ENCODE measurements around the gene CNOT4. TPM values are rescaled to one million over a fixed set of nuclear protein-coding genes. Genes with fewer than 3 reads are reported as not detected.

The CNOT4 gene
- total and polyA plus RNA-seq, 10 of the 15 experiments (the other 5 are each of a cell fraction or from before 2014, with no cell fraction given): 9.4 to 29.6 (median 16.6) TPM

DNA sequence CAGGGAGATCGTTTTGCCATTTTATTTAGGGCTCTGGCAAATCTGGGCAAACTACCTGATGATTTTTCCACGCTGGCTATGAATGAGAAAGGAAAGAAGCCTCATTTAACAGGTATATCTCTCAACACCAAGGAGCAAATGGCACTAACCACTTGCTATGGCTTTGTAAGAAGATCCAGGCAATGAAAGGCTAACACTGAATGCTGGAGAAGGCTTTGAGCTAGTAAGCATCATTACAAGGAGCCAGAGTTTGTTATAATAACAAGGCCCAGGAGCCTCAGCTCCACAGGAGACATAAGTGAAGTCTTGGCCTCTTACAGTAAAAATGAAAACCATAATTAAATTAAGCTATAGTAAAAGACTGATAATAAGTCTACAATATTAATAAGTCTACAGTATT is 123.1 kb downstream of the CNOT4 start (continued):
- TF ChIP-seq CBFB (IDR thresholded peaks at IDR 0.05; ENCODE audit: low read depth): no peak
- TF ChIP-seq, protein P1, sequence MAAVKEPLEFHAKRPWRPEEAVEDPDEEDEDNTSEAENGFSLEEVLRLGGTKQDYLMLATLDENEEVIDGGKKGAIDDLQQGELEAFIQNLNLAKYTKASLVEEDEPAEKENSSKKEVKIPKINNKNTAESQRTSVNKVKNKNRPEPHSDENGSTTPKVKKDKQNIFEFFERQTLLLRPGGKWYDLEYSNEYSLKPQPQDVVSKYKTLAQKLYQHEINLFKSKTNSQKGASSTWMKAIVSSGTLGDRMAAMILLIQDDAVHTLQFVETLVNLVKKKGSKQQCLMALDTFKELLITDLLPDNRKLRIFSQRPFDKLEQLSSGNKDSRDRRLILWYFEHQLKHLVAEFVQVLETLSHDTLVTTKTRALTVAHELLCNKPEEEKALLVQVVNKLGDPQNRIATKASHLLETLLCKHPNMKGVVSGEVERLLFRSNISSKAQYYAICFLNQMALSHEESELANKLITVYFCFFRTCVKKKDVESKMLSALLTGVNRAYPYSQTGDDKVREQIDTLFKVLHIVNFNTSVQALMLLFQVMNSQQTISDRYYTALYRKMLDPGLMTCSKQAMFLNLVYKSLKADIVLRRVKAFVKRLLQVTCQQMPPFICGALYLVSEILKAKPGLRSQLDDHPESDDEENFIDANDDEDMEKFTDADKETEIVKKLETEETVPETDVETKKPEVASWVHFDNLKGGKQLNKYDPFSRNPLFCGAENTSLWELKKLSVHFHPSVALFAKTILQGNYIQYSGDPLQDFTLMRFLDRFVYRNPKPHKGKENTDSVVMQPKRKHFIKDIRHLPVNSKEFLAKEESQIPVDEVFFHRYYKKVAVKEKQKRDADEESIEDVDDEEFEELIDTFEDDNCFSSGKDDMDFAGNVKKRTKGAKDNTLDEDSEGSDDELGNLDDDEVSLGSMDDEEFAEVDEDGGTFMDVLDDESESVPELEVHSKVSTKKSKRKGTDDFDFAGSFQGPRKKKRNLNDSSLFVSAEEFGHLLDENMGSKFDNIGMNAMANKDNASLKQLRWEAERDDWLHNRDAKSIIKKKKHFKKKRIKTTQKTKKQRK (IDR thresholded peaks at IDR 0.05; ENCODE audit: low read depth, low read length): no peak

DNA sequence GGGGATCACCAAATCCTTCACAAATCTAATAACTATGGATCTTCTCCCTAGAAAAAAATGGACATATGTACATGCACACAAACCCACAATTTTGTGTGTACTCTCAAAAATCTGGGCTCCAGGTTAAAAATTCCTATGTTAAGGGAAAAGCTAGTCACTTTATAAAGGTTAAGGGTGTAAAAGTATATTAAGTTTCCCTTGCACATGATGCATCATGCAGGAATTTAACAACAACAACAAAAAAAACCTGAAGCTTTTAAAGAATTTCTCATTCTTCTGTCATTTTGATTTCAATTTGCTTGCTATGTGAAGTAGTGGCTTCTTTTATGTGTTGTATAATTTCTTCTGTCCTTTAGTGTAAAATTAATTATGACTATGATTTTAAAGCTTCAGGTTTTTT is 123.7 kb downstream of the CNOT4 start:
- no peak for ATAC-seq
- H3K79me2 ChIP-seq (ENCODE audit: control insufficient read depth, insufficient read depth, low read length): no peaks in the 10 kb centered on the region
- H3K9me3 ChIP-seq (replicated peaks; ENCODE audit: control insufficient read depth, insufficient read depth, low read length): no peaks in the 10 kb centered on the region
- no peak overlapping the region for H3K27ac ChIP-seq (ENCODE audit: control insufficient read depth, insufficient read depth)
- H3K36me3 ChIP-seq (ENCODE audit: control insufficient read depth in 2 of 2, insufficient read depth in 2 of 2, low read length in 1 of 2): peaks cover 0 to 3% of the 10 kb centered on the region in 2 experiments; a peak in 1 of 4 replicates
- H3K4me1 ChIP-seq (ENCODE audit: control insufficient read depth, insufficient read depth, low read length): no peaks in the 10 kb centered on the region; the same call in 1 of the 2 replicates
- no peak for DNase-seq (ENCODE audit: low read depth, low spot score)
- BruUV-seq (replicated peaks): no TSS peak
- in situ Hi-C loops (cut with MboI) (no loop called here), intact Hi-C loops (cut with micrococcal nuclease; ENCODE audit: unreplicated experiment) (no loop called here)
- no peak overlapping the region for H2AFZ ChIP-seq (ENCODE audit: control insufficient read depth, low read depth, low read length)
- SMC1A ChIA-PET (ENCODE audit: uncharacterized antibody, unreplicated experiment): interaction anchor here (0.6 kb wide), 1 partner anchor 33 kb away, joined by 3 read pairs; no protein-coding TSS in a partner anchor
- no peak overlapping the region for H3K4me3 ChIP-seq
- CTCF ChIA-PET: interaction anchor here (2.1 to 2.3 kb wide), 2 partner anchors 10 to 259 kb away, joined by 4 to 9 read pairs; no protein-coding TSS in a partner anchor
- H3K9ac ChIP-seq (ENCODE audit: control insufficient read depth, insufficient read depth, low read length): no peak overlapping the region
- RAD21 ChIA-PET (ENCODE audit: unreplicated experiment): no interaction called here
- no peaks in the 10 kb centered on the region for H4K20me1 ChIP-seq (ENCODE audit: control insufficient read depth, insufficient read depth)
- FAIRE-seq: no peak
- H3K27me3 ChIP-seq (replicated peaks in 1 of 2; ENCODE audit: control insufficient read depth in 2 of 2, insufficient read depth in 2 of 2, low read length in 1 of 2): no peaks in the 10 kb centered on the region
- H3K4me2 ChIP-seq (ENCODE audit: control insufficient read depth, insufficient read depth): no peak overlapping the region
- POLR2A ChIA-PET: interaction anchor here (0.6 kb wide), 2 partner anchors 20 to 141 kb away, joined by 3 read pairs; no protein-coding TSS in a partner anchor
- TF ChIP-seq RBBP5 (conservative IDR thresholded peaks at IDR 0.05): no peak
- TF ChIP-seq ZBTB40 (IDR thresholded peaks at IDR 0.05; ENCODE audit: borderline replicate concordance): no peak
- TF ChIP-seq MEF2B (IDR thresholded peaks at IDR 0.05; ENCODE audit: partially characterized antibody, poor library complexity, severe bottlenecking): no peak
- no peak for TF ChIP-seq EGR1 (IDR thresholded peaks at IDR 0.05; ENCODE audit: borderline replicate concordance in 1 of 2, low read depth in 2 of 2, low read length in 2 of 2)
- TF ChIP-seq, protein P2, sequence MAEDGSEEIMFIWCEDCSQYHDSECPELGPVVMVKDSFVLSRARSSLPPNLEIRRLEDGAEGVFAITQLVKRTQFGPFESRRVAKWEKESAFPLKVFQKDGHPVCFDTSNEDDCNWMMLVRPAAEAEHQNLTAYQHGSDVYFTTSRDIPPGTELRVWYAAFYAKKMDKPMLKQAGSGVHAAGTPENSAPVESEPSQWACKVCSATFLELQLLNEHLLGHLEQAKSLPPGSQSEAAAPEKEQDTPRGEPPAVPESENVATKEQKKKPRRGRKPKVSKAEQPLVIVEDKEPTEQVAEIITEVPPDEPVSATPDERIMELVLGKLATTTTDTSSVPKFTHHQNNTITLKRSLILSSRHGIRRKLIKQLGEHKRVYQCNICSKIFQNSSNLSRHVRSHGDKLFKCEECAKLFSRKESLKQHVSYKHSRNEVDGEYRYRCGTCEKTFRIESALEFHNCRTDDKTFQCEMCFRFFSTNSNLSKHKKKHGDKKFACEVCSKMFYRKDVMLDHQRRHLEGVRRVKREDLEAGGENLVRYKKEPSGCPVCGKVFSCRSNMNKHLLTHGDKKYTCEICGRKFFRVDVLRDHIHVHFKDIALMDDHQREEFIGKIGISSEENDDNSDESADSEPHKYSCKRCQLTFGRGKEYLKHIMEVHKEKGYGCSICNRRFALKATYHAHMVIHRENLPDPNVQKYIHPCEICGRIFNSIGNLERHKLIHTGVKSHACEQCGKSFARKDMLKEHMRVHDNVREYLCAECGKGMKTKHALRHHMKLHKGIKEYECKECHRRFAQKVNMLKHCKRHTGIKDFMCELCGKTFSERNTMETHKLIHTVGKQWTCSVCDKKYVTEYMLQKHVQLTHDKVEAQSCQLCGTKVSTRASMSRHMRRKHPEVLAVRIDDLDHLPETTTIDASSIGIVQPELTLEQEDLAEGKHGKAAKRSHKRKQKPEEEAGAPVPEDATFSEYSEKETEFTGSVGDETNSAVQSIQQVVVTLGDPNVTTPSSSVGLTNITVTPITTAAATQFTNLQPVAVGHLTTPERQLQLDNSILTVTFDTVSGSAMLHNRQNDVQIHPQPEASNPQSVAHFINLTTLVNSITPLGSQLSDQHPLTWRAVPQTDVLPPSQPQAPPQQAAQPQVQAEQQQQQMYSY (CRISPR knock-in tag; IDR thresholded peaks at IDR 0.05): no peak
- TF ChIP-seq KDM1A (IDR thresholded peaks at IDR 0.05; ENCODE audit: borderline replicate concordance): no peak
- no peak for TF ChIP-seq SMARCA5 (IDR thresholded peaks at IDR 0.05)
- TF ChIP-seq, protein P3, sequence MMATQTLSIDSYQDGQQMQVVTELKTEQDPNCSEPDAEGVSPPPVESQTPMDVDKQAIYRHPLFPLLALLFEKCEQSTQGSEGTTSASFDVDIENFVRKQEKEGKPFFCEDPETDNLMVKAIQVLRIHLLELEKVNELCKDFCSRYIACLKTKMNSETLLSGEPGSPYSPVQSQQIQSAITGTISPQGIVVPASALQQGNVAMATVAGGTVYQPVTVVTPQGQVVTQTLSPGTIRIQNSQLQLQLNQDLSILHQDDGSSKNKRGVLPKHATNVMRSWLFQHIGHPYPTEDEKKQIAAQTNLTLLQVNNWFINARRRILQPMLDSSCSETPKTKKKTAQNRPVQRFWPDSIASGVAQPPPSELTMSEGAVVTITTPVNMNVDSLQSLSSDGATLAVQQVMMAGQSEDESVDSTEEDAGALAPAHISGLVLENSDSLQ (IDR thresholded peaks at IDR 0.05): no peak

All from GM12878 (cell line).